Esophagus squamous epithelium (tissue), 4 donors: ENCODE data around the gene PDS5A.

Source experiments
- POLR2A ChIP-seq, 4 donors: fragments of 450-650 bp; IDR thresholded peaks; one replicate each; pipeline ENCODE4 v1.6.1; 2017; ENCODE audit warnings: antibody characterized with exemption in 4 of 4, mild to moderate bottlenecking in 4 of 4, moderate library complexity in 3 of 4
- TF ChIP-seq, protein P1 (sequence below), 6 experiments: fragments of 450-650 bp in 4 of 6; fragments of 200-600 bp in 2 of 6; sonication (generic) in 2 of 6; IDR thresholded peaks; one replicate each; pipeline ENCODE4 v1.5.1; 2016 to 2019; ENCODE audit warnings: antibody characterized with exemption in 6 of 6, mild to moderate bottlenecking in 4 of 6, moderate library complexity in 4 of 6

DNA sequence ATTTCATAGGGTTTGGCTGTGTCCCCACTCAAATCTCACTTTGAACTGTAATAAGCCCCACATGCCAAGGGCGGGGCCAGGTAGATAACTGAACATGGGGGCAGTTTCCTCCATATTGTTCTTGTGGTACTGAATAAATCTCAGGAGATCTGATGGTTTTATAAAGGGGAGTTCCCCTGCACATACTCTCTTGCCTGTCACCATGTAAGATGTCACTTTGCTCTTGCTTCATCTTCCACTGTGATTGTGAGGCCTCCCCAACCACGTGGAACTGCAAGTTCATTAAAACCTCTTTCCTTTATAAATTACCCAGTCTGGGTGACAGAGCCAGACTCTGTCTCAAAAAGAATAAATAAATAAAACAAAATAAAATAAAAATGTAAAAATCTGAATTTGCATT lies 95.9 kb downstream of the PDS5A start:
- no peak for TF ChIP-seq POLR2A (IDR thresholded peaks at IDR 0.05)
- TF ChIP-seq, protein P1, sequence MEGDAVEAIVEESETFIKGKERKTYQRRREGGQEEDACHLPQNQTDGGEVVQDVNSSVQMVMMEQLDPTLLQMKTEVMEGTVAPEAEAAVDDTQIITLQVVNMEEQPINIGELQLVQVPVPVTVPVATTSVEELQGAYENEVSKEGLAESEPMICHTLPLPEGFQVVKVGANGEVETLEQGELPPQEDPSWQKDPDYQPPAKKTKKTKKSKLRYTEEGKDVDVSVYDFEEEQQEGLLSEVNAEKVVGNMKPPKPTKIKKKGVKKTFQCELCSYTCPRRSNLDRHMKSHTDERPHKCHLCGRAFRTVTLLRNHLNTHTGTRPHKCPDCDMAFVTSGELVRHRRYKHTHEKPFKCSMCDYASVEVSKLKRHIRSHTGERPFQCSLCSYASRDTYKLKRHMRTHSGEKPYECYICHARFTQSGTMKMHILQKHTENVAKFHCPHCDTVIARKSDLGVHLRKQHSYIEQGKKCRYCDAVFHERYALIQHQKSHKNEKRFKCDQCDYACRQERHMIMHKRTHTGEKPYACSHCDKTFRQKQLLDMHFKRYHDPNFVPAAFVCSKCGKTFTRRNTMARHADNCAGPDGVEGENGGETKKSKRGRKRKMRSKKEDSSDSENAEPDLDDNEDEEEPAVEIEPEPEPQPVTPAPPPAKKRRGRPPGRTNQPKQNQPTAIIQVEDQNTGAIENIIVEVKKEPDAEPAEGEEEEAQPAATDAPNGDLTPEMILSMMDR (IDR thresholded peaks at IDR 0.05) = no peak
